HG03280 (cell line): ENCODE measurements around the gene RNF130.

Experiments
- ATAC-seq: cut with Tn5 transposase; IDR thresholded peaks from one replicate; pipeline ENCODE4 v1.9.1; 2021; ENCODE audit warnings: mild to moderate bottlenecking, moderate library complexity; ENCODE audit not compliant: unreplicated experiment

Gene RNF130

GRCh38 chr5:180086816-180087399 is 15.3 kb upstream of the RNF130 start:
- ATAC-seq: no peak

DNA sequence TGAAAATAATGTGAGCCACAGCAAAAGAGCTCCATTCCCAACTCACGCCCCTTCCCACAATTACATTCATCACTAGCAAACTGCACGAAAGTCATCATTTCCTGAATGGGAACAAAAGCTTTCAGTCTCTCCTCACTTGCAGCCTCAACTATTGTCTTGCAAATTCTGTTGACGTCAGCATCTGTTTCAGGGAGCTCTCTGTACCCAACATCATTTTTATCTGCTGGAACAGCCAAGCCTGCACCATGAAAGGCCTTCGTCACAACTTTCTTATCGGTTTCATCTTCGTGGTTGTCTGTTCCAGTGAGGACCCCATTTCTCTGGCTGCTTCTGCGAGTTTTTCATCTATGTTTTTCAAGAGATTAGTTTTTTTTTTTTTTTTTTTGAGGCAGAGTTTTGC is 14.3 kb upstream of the RNF130 start:
- no peak for ATAC-seq

DNA sequence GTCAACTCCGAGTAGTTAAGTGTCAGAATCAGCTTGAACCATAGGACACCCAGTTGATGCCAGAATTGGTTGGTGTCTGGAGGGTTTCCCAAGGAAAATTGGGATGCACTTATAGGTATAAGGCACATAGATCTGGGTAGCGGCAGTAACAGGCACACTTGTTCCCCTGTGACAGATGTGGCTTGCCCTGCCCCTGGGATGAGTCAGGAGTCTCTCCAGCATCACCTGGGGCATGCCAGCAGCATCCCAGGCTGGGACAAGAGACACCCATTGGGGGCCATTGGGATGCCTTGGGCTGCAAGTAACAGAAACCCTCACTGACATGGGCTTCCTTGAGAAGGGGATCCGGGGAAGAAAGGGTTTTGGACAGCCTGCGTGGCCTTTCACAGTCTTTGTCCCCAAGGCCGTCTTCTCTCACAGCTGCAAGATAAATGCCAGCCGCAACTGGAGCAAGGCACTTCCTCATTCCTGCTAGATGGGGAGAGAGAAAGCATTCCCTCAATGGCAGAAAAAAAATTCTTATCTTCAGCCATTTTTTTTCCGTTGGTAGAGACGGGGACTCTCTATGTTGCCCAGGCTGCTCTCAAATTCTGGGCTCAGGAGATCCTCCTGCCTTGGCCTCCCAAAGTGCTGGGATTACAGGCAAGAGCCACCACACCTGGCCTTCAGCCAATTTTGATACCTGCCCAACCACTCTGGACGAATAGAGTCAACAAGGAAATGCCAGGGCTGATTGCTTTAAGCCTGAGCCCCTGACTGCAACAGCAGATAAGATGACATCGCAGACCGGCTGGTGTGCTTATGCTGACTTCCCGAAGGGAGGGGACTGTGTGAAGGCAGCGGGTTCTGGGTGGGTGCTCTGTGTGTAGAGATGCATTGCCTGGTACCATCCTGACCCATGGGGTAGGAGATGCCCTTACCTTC is 13.3 kb upstream of the RNF130 start:
- ATAC-seq: no peak

- no peak for ATAC-seq
Observed at GRCh38 chr5:180083529-180084060, 12.0 kb upstream of the RNF130 start.

- no peak for ATAC-seq
Observed at GRCh38 chr5:180082633-180083420, 11.3 kb upstream of the RNF130 start.

DNA sequence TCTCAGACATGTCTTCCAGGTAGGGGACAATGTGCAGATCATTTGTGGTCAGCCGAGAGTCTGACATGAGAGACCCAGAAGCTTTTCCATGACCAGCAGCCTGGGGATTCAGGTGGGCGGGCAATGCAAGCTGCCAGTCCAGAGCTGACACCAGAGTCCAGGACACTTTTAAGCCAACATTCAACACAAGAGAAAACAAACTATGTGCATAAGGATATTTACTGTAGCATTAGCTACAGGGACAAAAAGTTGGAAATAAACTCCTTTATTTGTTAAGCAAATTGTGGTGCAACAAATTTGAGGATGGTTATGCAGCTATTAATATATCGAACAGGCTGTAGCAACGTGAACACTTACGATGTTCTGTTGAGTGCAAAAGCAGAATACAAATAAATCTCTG is 9.9 kb upstream of the RNF130 start:
- ATAC-seq: no peak

- no peak for ATAC-seq
Observed at GRCh38 chr5:180080486-180081280, 9.1 kb upstream of the RNF130 start.

- ATAC-seq: no peak
Observed at GRCh38 chr5:180079702-180080466, 8.3 kb upstream of the RNF130 start.

- no peak for ATAC-seq
Observed at GRCh38 chr5:180078348-180078747, 6.8 kb upstream of the RNF130 start.

DNA sequence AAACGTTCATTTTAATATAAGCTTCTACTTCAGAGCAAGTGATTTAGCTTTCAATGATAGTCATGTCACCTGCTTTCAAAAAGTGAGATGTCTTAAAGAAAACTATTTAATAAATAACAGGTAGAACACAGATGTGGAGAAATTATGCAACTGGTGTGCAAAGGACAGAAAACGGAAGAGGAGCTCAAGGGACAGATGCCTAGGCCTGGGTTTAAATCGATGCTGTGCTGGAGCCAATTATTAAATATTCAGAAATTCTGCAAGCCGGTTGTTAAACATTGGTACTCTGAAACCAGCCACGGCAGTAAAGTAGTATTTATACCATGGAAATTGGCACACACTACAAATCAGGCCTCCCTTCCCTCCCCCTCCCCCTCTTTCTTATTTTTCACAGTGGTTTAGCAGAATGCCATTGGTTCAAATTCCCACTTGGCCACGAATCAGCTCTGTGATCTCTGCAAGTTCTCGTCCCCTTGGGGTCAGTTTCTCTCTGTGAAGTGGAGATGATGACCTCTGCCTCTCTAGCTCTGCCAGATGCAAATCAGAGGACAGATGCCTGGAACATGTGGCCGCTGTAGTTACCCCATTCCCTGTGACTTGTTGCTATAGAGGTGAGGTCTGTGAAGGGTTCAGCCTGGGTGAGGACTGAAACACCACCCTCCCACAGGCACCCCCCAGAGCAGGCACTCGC is 6.2 kb upstream of the RNF130 start:
- ATAC-seq: no peak

DNA sequence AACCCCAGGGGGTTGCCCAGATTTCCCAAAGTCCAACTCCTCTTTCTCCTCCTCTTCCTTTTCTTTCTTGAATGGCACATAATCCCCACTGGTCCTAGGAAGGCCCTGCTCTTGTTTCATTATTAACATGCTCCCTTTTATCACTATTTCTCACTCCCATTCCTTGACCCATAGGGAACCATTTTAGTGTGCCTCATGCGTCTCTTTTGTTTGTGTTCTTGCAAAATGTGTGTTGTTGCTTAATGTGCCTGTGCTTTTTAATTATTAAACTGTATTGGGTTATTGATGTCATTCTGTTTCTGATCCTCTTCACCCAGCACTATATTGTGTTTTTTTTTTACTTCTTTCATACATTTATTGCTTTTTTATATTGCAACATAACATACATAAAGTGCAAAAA is 4.1 kb upstream of the RNF130 start:
- ATAC-seq: no peak

DNA sequence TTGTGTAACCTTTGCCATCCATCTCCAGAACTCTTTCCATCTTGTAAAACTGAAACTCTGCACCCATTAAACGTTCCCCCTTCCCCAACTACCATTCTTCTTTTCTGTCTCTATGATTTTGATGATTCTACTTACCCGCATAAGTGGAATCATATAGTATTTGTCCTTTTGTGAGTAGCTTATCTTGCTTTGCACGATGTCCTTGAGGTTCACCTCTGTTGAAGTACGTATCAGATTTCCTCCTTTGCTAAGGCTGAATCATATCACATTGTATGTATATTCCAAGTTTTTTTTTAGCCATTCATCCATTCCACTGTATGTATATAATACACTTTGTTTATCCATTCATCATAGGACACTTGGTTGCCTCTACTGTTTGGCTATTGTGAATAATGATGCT is 2.9 kb upstream of the RNF130 start:
- no peak for ATAC-seq

DNA sequence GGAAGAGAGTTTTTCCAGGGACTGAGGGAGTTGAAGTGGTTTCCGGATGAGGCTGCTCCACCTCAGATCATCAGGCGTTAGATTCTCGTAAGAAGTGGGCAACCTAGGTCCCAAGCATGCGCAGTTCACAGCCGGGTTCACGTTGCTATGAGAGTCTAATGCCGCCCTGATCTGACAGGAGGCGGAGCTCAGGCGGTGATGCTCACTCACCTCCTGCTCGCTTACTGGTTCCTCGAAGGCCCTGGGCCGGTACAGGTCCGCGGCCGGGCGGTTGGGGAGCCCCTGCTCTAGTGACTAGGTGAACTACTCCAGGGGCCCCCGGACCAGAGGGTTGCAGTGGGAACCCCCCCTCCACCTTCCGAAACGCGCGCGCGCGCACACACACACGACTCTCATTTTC is 997 bp upstream of the RNF130 start:
- no peak for ATAC-seq

- no peak for ATAC-seq
Observed at GRCh38 chr5:180072256-180072548, 643 bp upstream of the RNF130 start.

DNA sequence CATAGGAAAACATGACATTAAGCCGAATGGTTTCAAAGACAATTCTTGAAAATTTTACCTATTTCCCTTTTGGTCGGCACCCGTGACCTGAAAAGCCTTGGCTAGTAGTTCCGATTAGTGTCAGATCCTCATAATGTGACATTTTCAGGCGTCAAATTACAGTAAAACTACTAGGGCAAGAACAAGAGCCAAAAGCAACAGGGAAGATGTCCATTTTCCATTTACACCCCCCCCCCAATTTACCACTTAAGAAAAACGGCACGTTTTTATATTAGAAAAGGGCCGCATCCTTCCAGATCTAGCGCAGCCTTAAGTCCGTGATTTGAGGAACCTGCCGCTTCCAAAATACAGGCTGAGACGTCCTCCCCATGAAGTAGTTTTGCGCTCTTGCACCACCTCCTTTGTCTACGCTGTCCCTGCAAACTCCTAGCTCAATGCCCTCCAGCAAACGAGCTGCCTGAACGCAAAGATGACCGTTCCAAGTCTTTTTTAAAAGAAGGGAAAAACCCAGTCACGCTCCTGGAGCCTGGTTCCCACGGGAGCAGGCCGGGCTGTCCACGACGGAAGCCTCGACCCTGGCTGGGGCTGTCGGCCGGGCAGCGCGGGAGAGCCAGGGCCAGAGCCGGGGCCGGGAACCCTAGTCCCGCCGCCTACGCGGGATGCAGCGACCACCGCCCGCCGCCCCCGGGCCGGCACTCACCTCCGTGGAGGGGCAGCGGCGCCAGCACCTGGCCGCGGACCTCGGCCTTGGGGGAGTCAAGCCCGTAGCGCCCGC is 616 bp downstream of the RNF130 start:
- ATAC-seq: no peak

DNA sequence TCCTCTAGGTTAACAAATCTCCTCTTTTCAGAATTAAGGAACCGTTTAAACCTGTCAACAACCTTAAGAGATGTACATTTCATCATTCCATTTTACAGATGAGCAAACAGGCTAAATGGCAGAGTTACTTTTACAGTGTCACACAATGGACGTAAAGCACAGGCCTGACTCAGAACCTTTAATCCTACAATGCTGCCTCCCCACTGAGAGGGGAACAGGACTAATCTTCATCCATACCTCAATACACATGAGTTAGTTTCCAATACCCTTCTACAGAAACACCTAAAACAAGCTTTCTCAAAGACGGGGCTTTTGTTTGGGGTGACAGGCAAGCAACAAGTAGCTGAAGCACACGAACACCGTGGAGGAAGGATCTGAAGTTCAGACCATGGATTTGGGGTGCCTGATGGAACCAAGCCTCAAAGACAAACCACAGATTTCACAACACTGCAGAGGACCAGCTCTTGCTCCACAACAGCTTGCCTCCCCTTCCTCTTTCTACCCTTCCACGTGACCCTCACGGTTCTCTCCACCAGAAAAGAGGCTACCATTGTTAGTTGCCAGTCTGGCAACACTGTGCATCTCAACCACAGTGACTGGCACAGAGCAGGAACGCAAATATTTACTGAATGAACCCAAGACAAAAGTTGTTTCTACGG is 1.8 kb downstream of the RNF130 start:
- no peak for ATAC-seq

DNA sequence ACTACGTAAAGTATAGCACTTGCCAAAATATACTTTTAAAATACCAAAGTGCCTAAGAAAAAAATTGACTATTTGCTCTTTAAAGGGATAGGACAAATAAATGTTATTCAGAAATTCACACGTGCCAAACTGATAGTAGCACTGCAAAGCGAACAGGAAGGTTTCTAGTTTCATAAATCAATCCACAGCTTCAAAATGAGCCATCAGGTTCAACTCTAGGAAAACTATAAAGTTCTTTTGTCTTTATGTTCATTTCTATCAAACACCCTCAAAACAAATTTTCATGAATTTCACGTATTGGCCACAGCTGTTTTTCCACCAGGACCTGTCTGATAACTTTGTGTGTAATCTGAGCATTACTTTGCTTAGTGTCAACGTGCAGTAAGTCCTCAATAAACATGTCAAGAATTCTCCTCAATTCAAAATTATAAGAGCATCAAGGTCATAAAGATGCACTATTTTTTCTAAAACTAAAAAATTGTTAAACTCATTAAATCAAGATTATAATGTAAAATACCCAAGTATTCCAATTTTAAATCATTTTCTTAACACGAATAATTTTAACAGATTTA is 3.0 kb downstream of the RNF130 start:
- ATAC-seq: no peak

DNA sequence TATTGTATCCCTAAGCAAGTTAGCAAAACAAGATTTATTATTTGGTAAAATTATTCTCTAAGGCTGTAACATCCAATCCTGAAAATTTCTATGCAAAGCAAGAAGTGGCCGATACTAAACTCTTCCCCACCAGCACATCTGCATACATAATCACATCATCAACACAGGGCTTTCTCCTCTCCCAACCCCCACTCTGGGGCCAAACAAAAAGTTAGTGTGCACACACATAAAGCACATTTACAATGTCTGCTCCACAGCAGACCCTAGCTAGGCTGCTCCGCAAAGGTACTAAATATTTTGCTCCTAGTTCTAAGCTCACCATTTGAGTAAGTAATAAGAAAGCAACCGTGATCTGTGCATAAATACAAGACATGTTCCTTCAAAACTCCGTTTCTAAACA is 3.6 kb downstream of the RNF130 start:
- no peak for ATAC-seq
